GM12878 (cell line): ENCODE data around the gene SEC11C. TPM values are rescaled to one million over a fixed set of nuclear protein-coding genes. Genes with fewer than 3 reads are reported as not detected.
A peak's percentile ranks its signal among the peaks of the same experiment; 100 is the strongest.

ENCODE experiments used
- ATAC-seq: fragments of 200-7000 bp; cut with Tn5 transposase; 3 replicates; pipeline ENCODE4 v1.9.1; 2020; ENCODE audit warnings: mild to moderate bottlenecking, moderate library complexity
- BruUV-seq: library from RNA; stranded (reverse); fragments of 400-500 nt; replicated peaks from 2 replicates; lab custom pipeline; 2021; lab: Mats Ljungman, UMichigan
- CTCF ChIA-PET: fragments of 300-600 bp; sonication (Branson Sonifier 250); formaldehyde crosslinking; extraction: SDS; loops from one replicate; lab custom pipeline; 2021; ENCODE audit warnings: inconsistent platforms; lab: Yijun Ruan, JAX
- POLR2A ChIA-PET: fragments of 350-600 bp; formaldehyde crosslinking; extraction: SDS; loops from one replicate; lab custom pipeline; 2021; ENCODE audit warnings: inconsistent platforms; lab: Charles Lee
- RAD21 ChIA-PET: fragments of 300-600 bp; sonication (Branson Sonifier 250); formaldehyde crosslinking; loops from one replicate; lab custom pipeline; 2023; ENCODE audit warnings: antibody characterized with exemption; ENCODE audit not compliant: unreplicated experiment; lab: Charles Lee
- SMC1A ChIA-PET: fragments of 300-600 bp; sonication (Branson Sonifier 250); formaldehyde crosslinking; loops from one replicate; lab custom pipeline; 2023; ENCODE audit not compliant: unreplicated experiment, uncharacterized antibody; lab: Charles Lee
- DNase-seq: peaks from one replicate; pipeline ENCODE4 v3.0.0-alpha.2; 2011; ENCODE audit warnings: low read depth, low spot score
- FAIRE-seq: peaks from 3 replicates; lab custom pipeline; 2011; peaks lifted over from hg19 to GRCh38; lab: Jason Lieb, UNC
- H2AFZ ChIP-seq: 2 replicates; pipeline ENCODE4 v1.6.0; 2011; ENCODE audit warnings: low read depth, low read length, control low read depth; ENCODE audit not compliant: control insufficient read depth
- H3K27ac ChIP-seq: 2 replicates; pipeline ENCODE4 v1.5.1; 2011; ENCODE audit warnings: control low read depth; ENCODE audit not compliant: control insufficient read depth, insufficient read depth
- H3K27me3 ChIP-seq, 2 experiments: replicated peaks in 1 of 2; 2 replicates each; pipeline versions ENCODE4 v1.6.0 to v1.6.1; 2011; ENCODE audit warnings: low read length in 1 of 2; ENCODE audit not compliant: control insufficient read depth in 2 of 2, insufficient read depth in 2 of 2
- H3K36me3 ChIP-seq, 2 experiments: 2 replicates each; pipeline ENCODE4 v1.5.1; 2011; ENCODE audit warnings: low read length in 1 of 2; ENCODE audit not compliant: control insufficient read depth in 2 of 2, insufficient read depth in 2 of 2
- H3K4me1 ChIP-seq: 2 replicates; pipeline ENCODE4 v1.6.1; 2011; ENCODE audit warnings: mild to moderate bottlenecking, low read length, moderate library complexity, mixed read lengths; ENCODE audit not compliant: control insufficient read depth, insufficient read depth
- H3K4me2 ChIP-seq: 2 replicates; pipeline ENCODE4 v1.6.0; 2011; ENCODE audit warnings: control low read depth; ENCODE audit not compliant: control insufficient read depth, insufficient read depth
- H3K4me3 ChIP-seq: fragments of 200-600 bp; sonication (generic); 2 replicates; pipeline ENCODE4 v1.5.1; 2016
- H3K79me2 ChIP-seq: 2 replicates; pipeline ENCODE4 v1.6.0; 2011; ENCODE audit warnings: low read length; ENCODE audit not compliant: control insufficient read depth, insufficient read depth
- H3K9ac ChIP-seq: 2 replicates; pipeline ENCODE4 v1.8.0; 2011; ENCODE audit warnings: low read length, control low read depth, mixed read lengths; ENCODE audit not compliant: control insufficient read depth, insufficient read depth
- H3K9me3 ChIP-seq: replicated peaks from 3 replicates; pipeline ENCODE4 v1.5.1; 2011; ENCODE audit warnings: mild to moderate bottlenecking, low read length; ENCODE audit not compliant: control insufficient read depth, insufficient read depth
- H4K20me1 ChIP-seq: 2 replicates; pipeline ENCODE4 v1.6.0; 2011; ENCODE audit not compliant: control insufficient read depth, insufficient read depth
- CBX5 ChIP-seq: sonication (generic); IDR thresholded peaks from 2 replicates; pipeline ENCODE4 v1.6.1; 2016; ENCODE audit warnings: low read depth, moderate library complexity, mild to moderate bottlenecking, inconsistent platforms
- CREB1 ChIP-seq: IDR thresholded peaks from 2 replicates; pipeline ENCODE4 v1.6.1; 2012; ENCODE audit warnings: low read depth, mild to moderate bottlenecking, inconsistent platforms
- EGR1 ChIP-seq, 2 experiments: IDR thresholded peaks; 1 replicate in 1 of 2; 2 replicates in 1 of 2; pipeline ENCODE4 v1.6.1; 2011 to 2012; ENCODE audit warnings: low read depth in 2 of 2, low read length in 2 of 2, borderline replicate concordance in 1 of 2, mild to moderate bottlenecking in 1 of 2, moderate library complexity in 1 of 2
- NFXL1 ChIP-seq: fragments of 450-650 bp; IDR thresholded peaks from 2 replicates; pipeline ENCODE4 v1.6.1; 2017; ENCODE audit warnings: antibody characterized with exemption, mild to moderate bottlenecking, borderline replicate concordance
- NRF1 ChIP-seq: conservative IDR thresholded peaks from 2 replicates; pipeline ENCODE4 v1.6.1; 2011; ENCODE audit warnings: mild to moderate bottlenecking, low read depth, low read length, improper control_type of control experiment
- RAD51 ChIP-seq: fragments of 450-650 bp; IDR thresholded peaks from 2 replicates; pipeline ENCODE4 v1.6.1; 2016; ENCODE audit warnings: moderate library complexity, mild to moderate bottlenecking, inconsistent platforms
- SKIL ChIP-seq: fragments of 450-650 bp; IDR thresholded peaks from 2 replicates; pipeline ENCODE4 v1.6.1; 2017; ENCODE audit warnings: mild to moderate bottlenecking, low read depth, inconsistent platforms; ENCODE audit not compliant: poor library complexity, severe bottlenecking
- WGBS: methylation state at CpG from one replicate; pipeline ENCODE4 v1.1.6; 2016; ENCODE audit warnings: low lambda C conversion rate; ENCODE audit not compliant: insufficient replicate concordance, insufficient coverage; ENCODE audit errors: missing lambda C conversion rate; 5-methylcytosine and 5-hydroxymethylcytosine counted together
- in situ Hi-C: fragments of 300-500 bp; cut with MboI; formaldehyde crosslinking; loops from 9 replicates; pipeline ENCODE4 v1.14.3; 2018; ENCODE audit warnings: mixed read lengths
- intact Hi-C: fragments of 100-400 bp; cut with micrococcal nuclease; formaldehyde crosslinking; loops from one replicate; pipeline ENCODE4 v1.14.2; 2022; ENCODE audit not compliant: unreplicated experiment
- polyA plus RNA-seq, 11 experiments: library from polyadenylated mRNA; depleted of rRNA in 4 of 11; unstranded in 6 of 11; stranded (reverse) in 5 of 11; fragments of >200 nt; fragmentation: Nextera tagmentation in 4 of 11; fragmentation: Illumina TruSeq in 1 of 11; extraction: Ambion mirVana in 4 of 11; extraction: Trizol in 1 of 11; gene quantifications; 1 replicate in 1 of 11; 2 replicates in 10 of 11; pipeline versions ENCODE4 v1.2.1 to v1.2.3, GENCODE V29; 2011 to 2016; ENCODE audit warnings: inconsistent platforms in 2 of 11, missing spikeins in 2 of 11, low read depth in 1 of 11
- total RNA-seq, 4 experiments: library from RNA; depleted of rRNA in 3 of 4; stranded (reverse); fragments of >200 nt in 3 of 4; fragmentation: Illumina TruSeq in 1 of 4; extraction: Trizol in 1 of 4; gene quantifications; 2 replicates each; pipeline versions ENCODE4 v1.2.1 to v1.2.3, GENCODE V29; 2013 to 2021

SEC11C gene
- total and polyA plus RNA-seq, 10 of the 15 experiments (the other 5 are each of a cell fraction or from before 2014, with no cell fraction given) = 124 to 649 (median 211) TPM

GRCh38 chr18:59172664-59173249 is 33.1 kb downstream of the SEC11C start:
- RAD21 ChIA-PET = interaction anchor here (0.5 kb wide), 1 partner anchor 68 kb away, joined by 4 read pairs; no protein-coding TSS in a partner anchor
- Histone ChIP-seq H3K4me3 (no peak overlapping the region), H3K4me2 (no peak overlapping the region), H3K9ac (no peak overlapping the region), H3K36me3 (no peaks in the 10 kb centered on the region), H3K4me1 (no peaks in the 10 kb centered on the region), H3K79me2 (no peaks in the 10 kb centered on the region), H3K9me3 (peaks cover 5% of the 10 kb centered on the region), H3K27me3 (no peaks in the 10 kb centered on the region), H4K20me1 (no peaks in the 10 kb centered on the region), H3K27ac (no peak overlapping the region)
- DNase-seq (no peak), FAIRE-seq (no peak)
- CTCF ChIA-PET = no interaction called here
- in situ Hi-C loops = no loop called here
- BruUV-seq = no TSS peak
- 0% methylated on average over 2 of the region's 2 CpGs for WGBS
- intact Hi-C loops = no loop called here
- TF ChIP-seq CREB1 (no peak), NFXL1 (no peak), RAD51 (no peak), NRF1 (no peak), CBX5 (peak; percentile 92), SKIL (no peak), EGR1 (IDR thresholded peaks at IDR 0.05; ENCODE audit: borderline replicate concordance in 1 of 2, low read depth in 2 of 2, low read length in 2 of 2) (no peak)
- TF ChIP-seq, all 136 proteins: peak for 1
- SMC1A ChIA-PET = no interaction called here
- no peak overlapping the region for H2AFZ ChIP-seq
- POLR2A ChIA-PET = interaction anchor here (0.7 kb wide), 1 partner anchor 746 kb away, joined by 3 read pairs; no protein-coding TSS in a partner anchor
- ATAC-seq = no peak
